GM10248 (cell line): ENCODE measurements around the gene BBS1.

Experiments used
- CTCF ChIA-PET: fragments of 300-600 bp; sonication (Branson Sonifier 250); formaldehyde crosslinking; extraction: SDS; loops from one replicate; lab custom pipeline; 2021; ENCODE audit warnings: antibody characterized with exemption; lab: Yijun Ruan, JAX
- POLR2A ChIA-PET: fragments of 350-650 bp; sonication (Branson Sonifier 250); formaldehyde crosslinking; extraction: SDS; loops from one replicate; lab custom pipeline; 2020; ENCODE audit warnings: antibody characterized with exemption; lab: Yijun Ruan, JAX
- DNase-seq: peaks from one replicate; pipeline ENCODE4 v3.0.0; 2012; ENCODE audit errors: extremely low spot score
- TF ChIP-seq, protein P1 (sequence below): IDR thresholded peaks from 2 replicates; pipeline ENCODE4 v1.5.1; 2012; ENCODE audit warnings: mild to moderate bottlenecking, low read depth; ENCODE audit errors: extremely low read depth, missing control alignments, control extremely low read depth

BBS1 gene

DNA sequence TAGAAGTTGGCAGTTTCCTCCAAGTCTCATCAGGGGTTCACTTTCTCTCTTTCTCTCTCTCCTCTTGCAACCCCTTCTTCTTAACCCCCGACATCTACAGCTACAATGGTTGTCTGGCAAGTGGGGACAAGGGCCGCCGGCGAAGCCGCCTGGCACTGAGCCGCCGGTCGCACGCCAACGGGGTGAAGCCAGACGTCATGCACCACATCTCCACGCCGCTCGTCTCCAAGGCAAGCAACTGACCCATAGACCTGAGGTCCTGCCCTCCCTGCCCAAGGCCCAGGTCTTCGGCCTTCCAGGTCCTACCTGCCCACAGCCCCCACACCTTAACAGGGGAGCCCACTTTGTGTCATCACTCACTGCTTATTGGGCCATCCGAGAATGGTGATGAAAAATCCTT, 39.3 kb upstream of the BBS1 start:
- no peak for DNase-seq
- ChIA-PET POLR2A (interaction anchor here (0.7 kb wide), 1 partner anchor 836 kb away, joined by 3 read pairs; no protein-coding TSS in a partner anchor), CTCF (interaction anchor here (0.7 to 8.3 kb wide), 6 partner anchors 8 to 307 kb away, joined by 3 to 83 read pairs (median 4); partner anchors contain the start of genes DPP3 and RBM4B)
- TF ChIP-seq, protein P1, sequence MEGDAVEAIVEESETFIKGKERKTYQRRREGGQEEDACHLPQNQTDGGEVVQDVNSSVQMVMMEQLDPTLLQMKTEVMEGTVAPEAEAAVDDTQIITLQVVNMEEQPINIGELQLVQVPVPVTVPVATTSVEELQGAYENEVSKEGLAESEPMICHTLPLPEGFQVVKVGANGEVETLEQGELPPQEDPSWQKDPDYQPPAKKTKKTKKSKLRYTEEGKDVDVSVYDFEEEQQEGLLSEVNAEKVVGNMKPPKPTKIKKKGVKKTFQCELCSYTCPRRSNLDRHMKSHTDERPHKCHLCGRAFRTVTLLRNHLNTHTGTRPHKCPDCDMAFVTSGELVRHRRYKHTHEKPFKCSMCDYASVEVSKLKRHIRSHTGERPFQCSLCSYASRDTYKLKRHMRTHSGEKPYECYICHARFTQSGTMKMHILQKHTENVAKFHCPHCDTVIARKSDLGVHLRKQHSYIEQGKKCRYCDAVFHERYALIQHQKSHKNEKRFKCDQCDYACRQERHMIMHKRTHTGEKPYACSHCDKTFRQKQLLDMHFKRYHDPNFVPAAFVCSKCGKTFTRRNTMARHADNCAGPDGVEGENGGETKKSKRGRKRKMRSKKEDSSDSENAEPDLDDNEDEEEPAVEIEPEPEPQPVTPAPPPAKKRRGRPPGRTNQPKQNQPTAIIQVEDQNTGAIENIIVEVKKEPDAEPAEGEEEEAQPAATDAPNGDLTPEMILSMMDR, result no peak

DNA sequence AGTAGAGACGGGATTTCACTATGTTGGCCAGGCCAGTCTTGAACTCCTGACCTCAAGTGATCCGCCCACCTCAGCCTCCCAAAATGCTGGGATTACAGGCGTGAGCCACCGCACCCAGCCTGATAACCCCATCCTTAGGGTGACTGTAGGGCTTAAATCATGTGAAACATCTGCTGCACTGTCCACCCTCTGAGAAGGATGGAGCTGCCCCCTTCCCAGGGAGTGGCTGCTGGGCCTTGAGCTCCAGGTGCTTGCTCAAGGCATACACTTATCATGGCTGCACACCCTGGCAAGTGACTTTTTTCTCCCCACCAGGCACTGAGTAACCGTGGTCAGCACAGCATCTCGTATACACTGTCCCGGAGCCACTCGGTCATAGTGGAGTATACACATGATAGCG, 38.4 kb upstream of the BBS1 start:
- no peak for DNase-seq
- POLR2A ChIA-PET, result interaction anchor here (0.7 kb wide), 1 partner anchor 835 kb away, joined by 3 read pairs; no protein-coding TSS in a partner anchor
- TF ChIP-seq, protein P1, result no peak
- CTCF ChIA-PET, result interaction anchor here (0.7 to 8.3 kb wide), 5 partner anchors 7 to 308 kb away, joined by 3 to 83 read pairs (median 4); partner anchors contain the start of genes DPP3 and RBM4B

DNA sequence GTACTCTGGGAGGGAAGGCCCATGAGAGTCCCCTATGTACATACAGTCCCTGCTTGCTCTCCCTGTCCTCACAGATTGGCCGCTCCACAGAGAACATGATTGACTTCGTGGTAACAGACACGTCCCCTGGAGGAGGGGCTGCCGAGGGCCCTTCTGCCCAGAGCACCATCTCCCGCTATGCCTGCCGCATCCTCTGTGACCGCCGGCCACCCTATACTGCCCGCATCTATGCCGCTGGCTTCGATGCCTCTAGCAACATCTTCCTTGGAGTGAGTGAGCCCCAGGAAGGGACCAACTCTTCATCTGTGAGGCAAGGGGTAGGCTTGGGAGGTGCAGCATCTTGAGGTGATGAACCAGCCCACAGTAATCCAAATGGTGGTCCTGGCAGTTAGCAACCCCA, 37.3 kb upstream of the BBS1 start:
- POLR2A ChIA-PET, result no interaction called here
- DNase-seq, result no peak
- CTCF ChIA-PET, result interaction anchor here (1.0 kb wide), 1 partner anchor 64 kb away, joined by 3 read pairs; no protein-coding TSS in a partner anchor
- TF ChIP-seq, protein P1, result no peak

DNA sequence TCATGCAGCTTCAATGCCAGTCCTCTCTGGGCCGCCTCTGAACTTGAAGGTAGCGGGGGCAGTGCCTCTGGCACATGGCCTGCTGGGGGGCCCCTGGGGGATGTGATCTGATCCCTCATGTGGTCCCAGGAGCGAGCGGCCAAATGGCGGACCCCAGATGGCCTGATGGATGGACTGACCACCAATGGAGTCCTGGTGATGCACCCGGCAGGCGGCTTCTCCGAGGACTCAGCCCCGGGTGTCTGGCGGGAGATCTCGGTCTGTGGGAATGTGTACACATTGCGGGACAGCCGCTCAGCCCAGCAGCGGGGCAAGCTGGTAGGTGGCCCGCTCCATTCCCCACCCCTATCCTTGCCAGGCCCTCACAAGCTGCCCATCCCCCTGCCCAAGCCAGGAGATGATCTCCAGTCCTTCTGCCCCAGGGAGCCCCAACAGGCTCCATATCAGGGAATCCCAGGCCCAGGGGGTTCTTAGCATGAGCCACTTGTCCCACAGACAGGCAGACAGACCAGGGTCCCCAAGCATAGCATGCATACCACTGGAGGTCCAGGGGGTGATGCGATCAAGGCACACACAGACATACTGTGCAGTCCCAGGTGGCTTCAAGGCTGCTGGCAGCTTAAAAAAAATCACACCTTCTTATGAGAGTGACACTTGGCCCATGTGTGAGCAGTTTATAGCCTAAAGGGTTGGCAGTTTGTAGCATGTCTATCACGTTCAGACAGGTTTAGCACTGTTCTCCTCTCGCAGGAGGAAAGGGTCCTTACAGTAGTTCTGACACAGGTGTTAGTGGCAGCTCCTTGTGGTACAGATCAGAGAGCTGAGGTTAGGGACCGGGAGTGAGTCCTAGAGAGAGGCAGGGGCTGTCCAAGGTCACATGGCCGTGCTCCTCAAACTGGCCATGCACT, 36.6 kb upstream of the BBS1 start:
- CTCF ChIA-PET, result interaction anchor here (1.0 to 1.4 kb wide), 2 partner anchors 35 to 65 kb away, joined by 3 to 4 read pairs; partner anchors contain the start of gene MRPL11
- DNase-seq, result no peak
- POLR2A ChIA-PET, result no interaction called here
- TF ChIP-seq, protein P1, result no peak

DNA sequence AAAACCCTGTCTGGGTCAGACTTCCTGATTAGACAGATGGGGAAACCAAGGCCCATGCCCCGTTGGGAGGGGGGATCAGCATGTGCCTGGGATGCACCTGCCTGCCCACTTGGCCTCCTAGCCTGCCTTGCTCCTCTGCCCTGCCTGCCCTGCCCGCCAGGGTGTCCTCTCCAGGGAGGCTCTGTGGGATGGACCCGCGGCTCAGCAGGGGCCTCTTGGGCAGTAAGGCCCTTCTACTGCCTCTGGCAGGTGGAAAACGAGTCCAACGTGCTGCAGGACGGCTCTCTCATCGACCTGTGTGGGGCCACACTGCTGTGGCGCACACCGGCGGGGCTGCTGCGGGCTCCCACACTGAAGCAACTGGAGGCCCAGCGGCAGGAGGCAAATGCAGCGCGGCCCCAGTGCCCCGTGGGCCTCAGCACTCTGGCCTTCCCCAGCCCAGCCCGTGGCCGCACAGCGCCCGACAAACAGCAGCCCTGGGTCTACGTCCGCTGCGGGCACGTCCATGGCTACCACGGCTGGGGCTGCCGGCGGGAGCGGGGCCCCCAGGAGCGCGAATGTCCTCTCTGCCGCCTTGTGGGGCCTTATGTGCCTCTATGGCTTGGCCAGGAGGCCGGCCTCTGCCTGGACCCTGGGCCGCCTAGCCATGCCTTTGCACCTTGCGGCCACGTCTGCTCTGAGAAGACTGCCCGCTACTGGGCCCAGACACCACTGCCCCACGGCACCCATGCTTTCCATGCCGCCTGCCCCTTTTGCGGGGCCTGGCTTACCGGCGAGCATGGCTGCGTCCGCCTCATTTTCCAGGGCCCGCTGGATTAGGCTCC, 34.9 kb upstream of the BBS1 start:
- CTCF ChIA-PET, result interaction anchor here (1.6 kb wide), 1 partner anchor 203 kb away, joined by 5 read pairs; the partner anchor contains the start of gene RBM4B
- POLR2A ChIA-PET, result no interaction called here
- TF ChIP-seq, protein P1, result no peak
- DNase-seq, result no peak

DNA sequence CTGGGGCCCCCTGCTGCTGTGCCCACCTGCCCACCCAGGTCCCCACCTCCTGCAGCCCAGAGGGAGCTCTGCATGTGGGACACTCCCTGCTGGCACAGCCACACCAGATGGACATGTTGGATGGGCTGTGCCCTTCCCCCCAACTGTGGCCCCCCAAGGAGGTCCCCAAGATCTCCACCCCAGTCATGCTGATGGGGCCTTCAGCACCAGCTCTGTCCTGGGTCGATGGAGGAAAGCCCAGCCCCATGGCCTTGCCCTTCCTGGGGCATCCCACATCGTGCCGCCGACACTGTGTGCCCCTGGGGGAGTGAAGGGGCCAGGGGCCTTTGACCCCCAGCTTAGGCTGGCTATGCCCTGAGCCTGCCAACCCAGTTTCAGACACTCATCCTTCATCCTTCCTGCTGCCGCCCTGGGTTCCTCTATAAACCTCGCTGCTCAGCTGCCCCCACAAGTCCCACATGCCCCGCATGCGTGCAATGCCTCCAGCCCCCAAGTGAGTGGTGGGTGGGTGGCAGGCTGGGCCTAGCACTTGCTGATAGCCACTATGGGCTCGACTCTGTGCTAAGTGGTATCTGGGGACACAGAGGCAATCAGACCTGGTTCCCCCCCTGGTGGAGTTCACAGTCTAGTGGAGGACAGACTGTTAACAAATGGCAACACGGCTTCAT, 34.1 kb upstream of the BBS1 start:
- ChIA-PET CTCF (interaction anchor here (1.6 kb wide), 1 partner anchor 202 kb away, joined by 5 read pairs; the partner anchor contains the start of gene RBM4B), POLR2A (no interaction called here)
- TF ChIP-seq, protein P1, result no peak
- DNase-seq, result no peak
